Stimulated activated CD8-positive, alpha-beta memory T cell treated with anti-CD3 and anti-CD28 coated beads, Interleukin-12 subunit alpha, Interleukin-12 subunit beta, amount 100 ng/mL, for 1 hour (primary cell): ENCODE measurements around the gene NT5E.
"Not testable (repeated sequence)": the region's sequence is repeated elsewhere in the genome, so short reads cannot be mapped to it uniquely, and the experiment has no call there.

Source experiments
- DNase-seq: peaks from one replicate; pipeline ENCODE4 v3.0.0-alpha.2; 2020; ENCODE audit warnings: low read depth

The NT5E gene

GRCh38 chr6:85449818-85450759 lies at the start of gene NT5E:
NT5E (plus strand) TSS chr6:85450083; CDS start chr6:85450140, 57 bp downstream.
- DNase-seq = no peak

GRCh38 chr6:85400331-85400730 lies 49.6 kb upstream of the NT5E start:
- no peak for DNase-seq

- DNase-seq = no peak
Measured at GRCh38 chr6:85401186-85402021, 48.5 kb upstream of the NT5E start.

GRCh38 chr6:85402071-85402470 lies 47.8 kb upstream of the NT5E start:
- DNase-seq = no peak

GRCh38 chr6:85402922-85403321 lies 47.0 kb upstream of the NT5E start:
- DNase-seq = no peak

- DNase-seq = no peak
Measured at GRCh38 chr6:85403331-85404015, 46.4 kb upstream of the NT5E start.

- not testable (repeated sequence) for DNase-seq
Measured at GRCh38 chr6:85404016-85404563, 45.8 kb upstream of the NT5E start.

GRCh38 chr6:85404564-85405174 lies 45.2 kb upstream of the NT5E start:
- no peak for DNase-seq

GRCh38 chr6:85405175-85405852 lies 44.6 kb upstream of the NT5E start:
- DNase-seq = no peak

- DNase-seq = no peak
Measured at GRCh38 chr6:85405853-85406198, 44.1 kb upstream of the NT5E start.

- no peak for DNase-seq
Measured at GRCh38 chr6:85406641-85407075, 43.2 kb upstream of the NT5E start.

- DNase-seq = no peak
Measured at GRCh38 chr6:85408039-85408438, 41.8 kb upstream of the NT5E start.

GRCh38 chr6:85412911-85413430 lies 36.9 kb upstream of the NT5E start:
- no peak for DNase-seq

GRCh38 chr6:85416049-85416448 lies 33.8 kb upstream of the NT5E start:
- DNase-seq = no peak

GRCh38 chr6:85416766-85417165 lies 33.1 kb upstream of the NT5E start:
- no peak for DNase-seq

GRCh38 chr6:85417336-85417735 lies 32.5 kb upstream of the NT5E start:
- DNase-seq = no peak

GRCh38 chr6:85418059-85418458 lies 31.8 kb upstream of the NT5E start:
- no peak for DNase-seq

- no peak for DNase-seq
Measured at GRCh38 chr6:85419046-85419759, 30.7 kb upstream of the NT5E start.

- no peak for DNase-seq
Measured at GRCh38 chr6:85420551-85420950, 29.3 kb upstream of the NT5E start.

- no peak for DNase-seq
Measured at GRCh38 chr6:85421181-85421580, 28.7 kb upstream of the NT5E start.
